GM12875 (cell line): ENCODE measurements around the gene CPSF4.

Experiments
- H3K4me3 ChIP-seq: one replicate; pipeline ENCODE4 v1.5.1; 2011; ENCODE audit warnings: low read depth, low read length, control low read depth
- CTCF ChIP-seq: IDR thresholded peaks from 2 replicates; pipeline ENCODE4 v1.5.1; 2011; ENCODE audit warnings: low read depth, mild to moderate bottlenecking, control low read depth, inconsistent platforms, low read length, moderate library complexity, borderline replicate concordance; ENCODE audit not compliant: insufficient read depth

The CPSF4 gene

GRCh38 chr7:99438573-99439480, at the start of gene CPSF4, which contains the start of gene PTCD1:
TSS of gene CPSF4 (plus strand) at chr7:99438943. CDS start at chr7:99439083, 140 bp downstream.
TSS of gene PTCD1 (minus strand) at chr7:99438798. CDS start at chr7:99435242, 3,556 bp downstream.
- H3K4me3 ChIP-seq, result peak within 1 kb of the TSS; percentile 100
- no peak for TF ChIP-seq CTCF

GRCh38 chr7:99389772-99390171, 49.0 kb upstream of the CPSF4 start:
- no peak overlapping the region for H3K4me3 ChIP-seq
- TF ChIP-seq CTCF, result no peak

GRCh38 chr7:99390941-99391602, 47.7 kb upstream of the CPSF4 start:
- TF ChIP-seq CTCF, result no peak

GRCh38 chr7:99392046-99392445, 46.7 kb upstream of the CPSF4 start:
- TF ChIP-seq CTCF, result no peak
- H3K4me3 ChIP-seq, result no peak overlapping the region

More at GRCh38 chr7:99390941-99391602, 47.7 kb upstream of the CPSF4 start:
- H3K4me3 ChIP-seq, result no peak overlapping the region

- no peak overlapping the region for H3K4me3 ChIP-seq
- TF ChIP-seq CTCF, result no peak
Observed at GRCh38 chr7:99392659-99393354, 45.9 kb upstream of the CPSF4 start.

- no peak for TF ChIP-seq CTCF
- H3K4me3 ChIP-seq, result no peak overlapping the region
Observed at GRCh38 chr7:99393355-99394187, 45.2 kb upstream of the CPSF4 start.
